Activated naive CD8-positive, alpha-beta T cell treated with anti-CD3 and anti-CD28 coated beads, Interleukin-2, amount 50 U/mL, for 24 hours (primary cell): ENCODE results near the gene ITGB3.
"Not testable (repeated sequence)": the region's sequence is repeated elsewhere in the genome, so short reads cannot be mapped to it uniquely, and the experiment has no call there.

ENCODE experiments used
- ATAC-seq: fragments of 150-1000 bp; cut with Tn5 transposase; one replicate; pipeline ENCODE4 v1.10.0; 2021
- DNase-seq: peaks from one replicate; pipeline ENCODE4 v3.0.0; 2021
- H3K27ac Mint-ChIP-seq: one replicate; pipeline ENCODE4 v1.8.0; 2021; ENCODE audit warnings: mild to moderate bottlenecking, mixed read lengths
- H3K27me3 Mint-ChIP-seq: one replicate; pipeline ENCODE4 v1.8.0; 2021; ENCODE audit warnings: mixed read lengths
- H3K36me3 Mint-ChIP-seq: one replicate; pipeline ENCODE4 v1.8.0; 2021; ENCODE audit warnings: low read depth, mixed read lengths
- H3K4me1 Mint-ChIP-seq: one replicate; pipeline ENCODE4 v1.8.0; 2021; ENCODE audit warnings: mixed read lengths
- H3K4me3 Mint-ChIP-seq: one replicate; pipeline ENCODE4 v1.8.0; 2021; ENCODE audit warnings: mild to moderate bottlenecking, moderate library complexity, mixed read lengths
- H3K9me3 Mint-ChIP-seq: one replicate; pipeline ENCODE4 v1.8.0; 2021; ENCODE audit warnings: mixed read lengths

The ITGB3 gene

GRCh38 chr17:47250855-47251254, 2.8 kb upstream of the ITGB3 start:
- H3K36me3 Mint-ChIP-seq: no peaks in the 10 kb centered on the region
- peaks cover 4% of the 10 kb centered on the region for H3K4me1 Mint-ChIP-seq
- H3K4me3 Mint-ChIP-seq: no peak overlapping the region
- no peaks in the 10 kb centered on the region for H3K9me3 Mint-ChIP-seq
- H3K27me3 Mint-ChIP-seq: peaks cover 29% of the 10 kb centered on the region
- no peak overlapping the region for H3K27ac Mint-ChIP-seq
- ATAC-seq: no peak
- no peak for DNase-seq

GRCh38 chr17:47251421-47251940, 2.1 kb upstream of the ITGB3 start:
- peaks cover 35% of the 10 kb centered on the region for H3K27me3 Mint-ChIP-seq
- DNase-seq: no peak

GRCh38 chr17:47252209-47252608, 1.4 kb upstream of the ITGB3 start:
- DNase-seq: no peak
- H3K9me3 Mint-ChIP-seq: no peaks in the 10 kb centered on the region
- no peak overlapping the region for H3K4me3 Mint-ChIP-seq
- peaks cover 38% of the 10 kb centered on the region for H3K27me3 Mint-ChIP-seq
- ATAC-seq: no peak
- no peak overlapping the region for H3K27ac Mint-ChIP-seq
- H3K4me1 Mint-ChIP-seq: peaks cover 4% of the 10 kb centered on the region
- no peaks in the 10 kb centered on the region for H3K36me3 Mint-ChIP-seq

More at GRCh38 chr17:47251421-47251940, 2.1 kb upstream of the ITGB3 start:
- Mint-ChIP-seq H3K36me3 (no peaks in the 10 kb centered on the region), H3K27ac (no peak overlapping the region), H3K9me3 (no peaks in the 10 kb centered on the region), H3K4me1 (peaks cover 4% of the 10 kb centered on the region), H3K4me3 (no peak overlapping the region)
- no peak for ATAC-seq

GRCh38 chr17:47252766-47253512, 688 bp upstream of the ITGB3 start:
- H3K36me3 Mint-ChIP-seq: no peaks in the 10 kb centered on the region
- ATAC-seq: no peak
- DNase-seq: no peak
- H3K27ac Mint-ChIP-seq: no peak overlapping the region
- H3K27me3 Mint-ChIP-seq: peaks cover 44% of the 10 kb centered on the region
- peak overlapping the region; percentile 55 for H3K4me3 Mint-ChIP-seq
- H3K4me1 Mint-ChIP-seq: peaks cover 9% of the 10 kb centered on the region
- H3K9me3 Mint-ChIP-seq: no peaks in the 10 kb centered on the region

GRCh38 chr17:47254403-47254943, 846 bp downstream of the ITGB3 start:
- peaks cover 53% of the 10 kb centered on the region for H3K27me3 Mint-ChIP-seq
- DNase-seq (no peak), ATAC-seq (no peak)
- peak overlapping the region; percentile 78 for H3K4me3 Mint-ChIP-seq
- H3K4me1 Mint-ChIP-seq: peaks cover 9% of the 10 kb centered on the region
- no peaks in the 10 kb centered on the region for H3K36me3 Mint-ChIP-seq
- no peaks in the 10 kb centered on the region for H3K9me3 Mint-ChIP-seq
- H3K27ac Mint-ChIP-seq: no peak overlapping the region

GRCh38 chr17:47257651-47258339, 4.2 kb downstream of the ITGB3 start:
- Mint-ChIP-seq H3K27me3 (peaks cover 50% of the 10 kb centered on the region), H3K4me3 (no peak overlapping the region), H3K9me3 (no peaks in the 10 kb centered on the region), H3K27ac (no peak overlapping the region), H3K4me1 (peaks cover 9% of the 10 kb centered on the region), H3K36me3 (no peaks in the 10 kb centered on the region)
- ATAC-seq (no peak), DNase-seq (no peak)

GRCh38 chr17:47262586-47262985, 9.0 kb downstream of the ITGB3 start:
- H3K4me3 Mint-ChIP-seq: no peak overlapping the region
- DNase-seq (no peak), ATAC-seq (no peak)
- H3K27ac Mint-ChIP-seq: no peak overlapping the region
- H3K4me1 Mint-ChIP-seq: peaks cover 3% of the 10 kb centered on the region
- H3K9me3 Mint-ChIP-seq: no peaks in the 10 kb centered on the region
- peaks cover 21% of the 10 kb centered on the region for H3K27me3 Mint-ChIP-seq
- no peaks in the 10 kb centered on the region for H3K36me3 Mint-ChIP-seq

GRCh38 chr17:47264166-47264565, 10.5 kb downstream of the ITGB3 start:
- Mint-ChIP-seq H3K36me3 (no peaks in the 10 kb centered on the region), H3K4me3 (no peak overlapping the region), H3K4me1 (no peaks in the 10 kb centered on the region), H3K27me3 (peaks cover 11% of the 10 kb centered on the region), H3K9me3 (peaks cover 5% of the 10 kb centered on the region), H3K27ac (no peak overlapping the region)
- ATAC-seq: no peak
- DNase-seq: no peak

GRCh38 chr17:47265983-47266541, 12.4 kb downstream of the ITGB3 start:
- H3K4me1 Mint-ChIP-seq: no peaks in the 10 kb centered on the region
- no peaks in the 10 kb centered on the region for H3K36me3 Mint-ChIP-seq
- no peak overlapping the region for H3K27ac Mint-ChIP-seq
- no peak overlapping the region for H3K4me3 Mint-ChIP-seq
- DNase-seq (no peak), ATAC-seq (peak; percentile 43)
- H3K9me3 Mint-ChIP-seq: peaks cover 9% of the 10 kb centered on the region
- peaks cover 5% of the 10 kb centered on the region for H3K27me3 Mint-ChIP-seq

- H3K4me1 Mint-ChIP-seq: no peaks in the 10 kb centered on the region
These were observed 13.2 kb downstream of the ITGB3 start for GRCh38 chr17:47266782-47267181.

GRCh38 chr17:47267354-47267828, 13.8 kb downstream of the ITGB3 start:
- DNase-seq (no peak), ATAC-seq (no peak)
- no peak overlapping the region for H3K4me3 Mint-ChIP-seq
- no peaks in the 10 kb centered on the region for H3K36me3 Mint-ChIP-seq
- peaks cover 9% of the 10 kb centered on the region for H3K9me3 Mint-ChIP-seq
- peaks cover 5% of the 10 kb centered on the region for H3K27me3 Mint-ChIP-seq
- H3K4me1 Mint-ChIP-seq: no peaks in the 10 kb centered on the region
- no peak overlapping the region for H3K27ac Mint-ChIP-seq

More at GRCh38 chr17:47266782-47267181, 13.2 kb downstream of the ITGB3 start:
- no peak for DNase-seq
- no peak overlapping the region for H3K4me3 Mint-ChIP-seq
- H3K36me3 Mint-ChIP-seq: no peaks in the 10 kb centered on the region
- peaks cover 9% of the 10 kb centered on the region for H3K9me3 Mint-ChIP-seq
- H3K27ac Mint-ChIP-seq: no peak overlapping the region
- H3K27me3 Mint-ChIP-seq: peaks cover 5% of the 10 kb centered on the region
- no peak for ATAC-seq

- H3K4me3 Mint-ChIP-seq, DNase-seq, H3K4me1 Mint-ChIP-seq, H3K27me3 Mint-ChIP-seq, H3K27ac Mint-ChIP-seq, H3K9me3 Mint-ChIP-seq, ATAC-seq, H3K36me3 Mint-ChIP-seq: not testable (repeated sequence)
These were observed 15.3 kb downstream of the ITGB3 start for GRCh38 chr17:47268964-47269363.

- not testable (repeated sequence) for H3K27me3 Mint-ChIP-seq, H3K36me3 Mint-ChIP-seq, H3K4me3 Mint-ChIP-seq, DNase-seq, H3K4me1 Mint-ChIP-seq, ATAC-seq, H3K27ac Mint-ChIP-seq, H3K9me3 Mint-ChIP-seq
These were observed 16.1 kb downstream of the ITGB3 start for GRCh38 chr17:47269561-47270280.
